Measurements from ENCODE around the gene LMAN1L. TPM values are rescaled to one million over a fixed set of nuclear protein-coding genes. Genes with fewer than 3 reads are reported as not detected.

LMAN1L gene
- total and polyA plus RNA-seq, 2 of the 4 experiments (the other 2 are of a cell fraction): not detected

DNA sequence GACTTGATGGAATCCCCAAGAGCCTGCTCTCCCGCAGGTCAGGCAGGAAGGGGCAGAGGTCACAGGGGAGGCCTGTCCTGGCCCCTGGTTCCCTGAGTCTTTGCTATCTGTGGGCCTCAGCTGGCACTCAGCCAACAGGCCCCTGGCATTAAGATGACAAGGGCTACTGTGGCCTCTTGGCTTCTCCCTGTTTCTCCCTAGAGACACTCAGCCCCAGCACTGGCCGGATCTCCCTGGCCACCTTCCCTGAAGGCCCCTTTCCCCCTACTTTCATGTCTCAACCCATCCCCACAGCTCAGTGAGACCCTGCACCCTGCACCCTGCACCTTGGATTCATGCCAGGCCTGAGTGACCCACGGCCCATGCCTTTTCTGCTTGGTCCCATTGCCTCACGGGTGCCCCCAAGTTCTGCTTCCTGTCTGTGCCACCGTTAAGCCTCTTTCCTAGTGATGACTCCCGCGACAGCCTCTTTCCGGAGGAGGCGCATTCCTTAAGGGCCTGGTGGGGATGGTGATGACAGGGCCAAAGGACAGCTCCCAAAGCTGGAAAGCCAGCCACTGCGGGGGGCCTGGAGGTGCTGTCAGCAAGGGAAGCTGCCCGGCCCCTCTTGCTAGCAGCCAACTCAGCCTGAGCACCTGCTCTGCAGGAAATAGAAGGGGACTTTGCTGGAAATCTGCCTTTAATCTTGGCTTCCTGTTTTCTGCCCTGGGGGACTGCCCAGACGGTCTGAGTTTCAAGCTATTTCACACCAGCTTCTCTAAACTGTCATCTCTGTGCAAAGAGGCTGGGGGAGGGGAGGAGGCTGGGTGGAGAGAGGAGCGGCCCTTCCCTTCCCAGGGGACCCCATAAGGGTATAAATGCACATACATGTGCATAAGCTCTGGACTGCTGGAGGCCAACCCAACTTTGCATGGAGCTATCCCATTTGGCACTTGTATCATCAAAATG, 35.5 kb upstream of the LMAN1L start:
- ChIA-PET CTCF (interaction anchor here (0.6 to 1.4 kb wide), 4 partner anchors 8 to 145 kb away, joined by 3 to 4 read pairs (median 3); no protein-coding TSS in a partner anchor), POLR2A (ENCODE audit: unreplicated experiment) (interaction anchor here (0.5 kb wide), 1 partner anchor 121 kb away, joined by 3 read pairs; no protein-coding TSS in a partner anchor)
- no peak for ATAC-seq (ENCODE audit: low read depth)
- Histone ChIP-seq H2AFZ (replicated peaks; ENCODE audit: low read length, poor library complexity) (peak overlapping the region; percentile 63), H3K4me1 (ENCODE audit: control insufficient read depth, insufficient read depth, low read length) (peaks cover 4% of the 10 kb centered on the region), H3K14ac (replicated peaks; ENCODE audit: low read depth, low read length) (no peak overlapping the region), H3K27ac (ENCODE audit: insufficient read depth, low read length) (no peak overlapping the region), H2BK120ac (ENCODE audit: low read depth, low read length) (no peak overlapping the region), H3K4me2 (ENCODE audit: low read depth, low read length) (no peak overlapping the region), H3K79me1 (ENCODE audit: low read depth in 1 of 2, low read length in 2 of 2) (peaks cover 0 to 6% of the 10 kb centered on the region in 2 experiments; a peak in 1 of 4 replicates), H3K56ac (ENCODE audit: extremely low read depth, insufficient read depth, low read length) (no peak overlapping the region), H3K4ac (ENCODE audit: low read depth, low read length) (no peak overlapping the region), H3K4me3 (ENCODE audit: insufficient read depth, low read depth, low read length) (no peak overlapping the region), H4K8ac (ENCODE audit: low read depth in 2 of 2, low read length in 2 of 2) (no peak overlapping the region), H3K9me3 (ENCODE audit: control insufficient read depth, insufficient read depth, low read length) (no peaks in the 10 kb centered on the region), H4K91ac (ENCODE audit: insufficient read depth, low read depth, low read length) (no peak overlapping the region), H3K9ac (ENCODE audit: low read depth, low read length) (no peak overlapping the region), H2AK9ac (replicated peaks; ENCODE audit: low read depth, low read length, poor library complexity) (peak overlapping the region; percentile 10), H2BK5ac (ENCODE audit: low read depth, low read length, poor library complexity, severe bottlenecking) (no peak overlapping the region), H2AK5ac (ENCODE audit: low read depth, low read length) (no peak overlapping the region), H3K9me1 (ENCODE audit: insufficient read depth, low read length) (no peaks in the 10 kb centered on the region), H4K5ac (ENCODE audit: low read depth, low read length) (no peak overlapping the region), H2BK15ac (ENCODE audit: low read depth, low read length) (no peak overlapping the region), H2BK20ac (ENCODE audit: low read depth, low read length) (no peak overlapping the region), H3K36me3 (ENCODE audit: control insufficient read depth, insufficient read depth, low read length) (no peaks in the 10 kb centered on the region), H3K18ac (ENCODE audit: low read depth, low read length) (no peak overlapping the region), H3K23ac (ENCODE audit: low read depth, low read length) (no peak overlapping the region), H4K20me1 (ENCODE audit: insufficient read depth, low read length) (no peaks in the 10 kb centered on the region), H3K27me3 (ENCODE audit: control insufficient read depth, insufficient read depth, low read length) (no peaks in the 10 kb centered on the region)
- dilution Hi-C loops (cut with HindIII; ENCODE audit: low sequenced_read_pairs, unreplicated experiment) (no loop called here), intact Hi-C loops (cut with micrococcal nuclease) (no loop called here), in situ Hi-C loops (cut with MboI; ENCODE audit: low sequenced_read_pairs) (loop anchor here (10.0 kb wide), 1 partner anchor 402 kb away; no protein-coding TSS in a partner anchor)
- WGBS, 2 experiments (ENCODE audit: extremely low coverage in 2 of 2, insufficient read length in 1 of 2): 40% methylated on average over 2 of the region's 13 CpGs; no CpG with 5 or more reads in 1 of the 2 experiments
- TF ChIP-seq, protein P1, sequence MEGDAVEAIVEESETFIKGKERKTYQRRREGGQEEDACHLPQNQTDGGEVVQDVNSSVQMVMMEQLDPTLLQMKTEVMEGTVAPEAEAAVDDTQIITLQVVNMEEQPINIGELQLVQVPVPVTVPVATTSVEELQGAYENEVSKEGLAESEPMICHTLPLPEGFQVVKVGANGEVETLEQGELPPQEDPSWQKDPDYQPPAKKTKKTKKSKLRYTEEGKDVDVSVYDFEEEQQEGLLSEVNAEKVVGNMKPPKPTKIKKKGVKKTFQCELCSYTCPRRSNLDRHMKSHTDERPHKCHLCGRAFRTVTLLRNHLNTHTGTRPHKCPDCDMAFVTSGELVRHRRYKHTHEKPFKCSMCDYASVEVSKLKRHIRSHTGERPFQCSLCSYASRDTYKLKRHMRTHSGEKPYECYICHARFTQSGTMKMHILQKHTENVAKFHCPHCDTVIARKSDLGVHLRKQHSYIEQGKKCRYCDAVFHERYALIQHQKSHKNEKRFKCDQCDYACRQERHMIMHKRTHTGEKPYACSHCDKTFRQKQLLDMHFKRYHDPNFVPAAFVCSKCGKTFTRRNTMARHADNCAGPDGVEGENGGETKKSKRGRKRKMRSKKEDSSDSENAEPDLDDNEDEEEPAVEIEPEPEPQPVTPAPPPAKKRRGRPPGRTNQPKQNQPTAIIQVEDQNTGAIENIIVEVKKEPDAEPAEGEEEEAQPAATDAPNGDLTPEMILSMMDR (conservative IDR thresholded peaks at IDR 0.05; ENCODE audit: low read depth, low read length): no peak
- no peak for TF ChIP-seq RAD21 (IDR thresholded peaks at IDR 0.05; ENCODE audit: low read length)
- TF ChIP-seq, protein P2, sequence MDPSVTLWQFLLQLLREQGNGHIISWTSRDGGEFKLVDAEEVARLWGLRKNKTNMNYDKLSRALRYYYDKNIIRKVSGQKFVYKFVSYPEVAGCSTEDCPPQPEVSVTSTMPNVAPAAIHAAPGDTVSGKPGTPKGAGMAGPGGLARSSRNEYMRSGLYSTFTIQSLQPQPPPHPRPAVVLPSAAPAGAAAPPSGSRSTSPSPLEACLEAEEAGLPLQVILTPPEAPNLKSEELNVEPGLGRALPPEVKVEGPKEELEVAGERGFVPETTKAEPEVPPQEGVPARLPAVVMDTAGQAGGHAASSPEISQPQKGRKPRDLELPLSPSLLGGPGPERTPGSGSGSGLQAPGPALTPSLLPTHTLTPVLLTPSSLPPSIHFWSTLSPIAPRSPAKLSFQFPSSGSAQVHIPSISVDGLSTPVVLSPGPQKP (IDR thresholded peaks at IDR 0.05; ENCODE audit: borderline replicate concordance, low read depth, low read length): no peak
- no peak for DNase-seq
- no TSS peak for BruUV-seq (replicated peaks)

Measured in IMR-90 (cell line).